HEK293T (cell line): Measurements from ENCODE around the gene HMGB2.

Source experiments
- FOXA1 ChIP-seq: fragments of 450-650 bp; IDR thresholded peaks from 2 replicates; pipeline ENCODE4 v1.6.1; 2016; ENCODE audit warnings: mild to moderate bottlenecking
- NFRKB ChIP-seq: fragments of 450-650 bp; IDR thresholded peaks from 2 replicates; pipeline ENCODE4 v1.6.1; 2016; ENCODE audit warnings: mild to moderate bottlenecking, moderate library complexity
- SP1 ChIP-seq: fragments of 450-650 bp; IDR thresholded peaks from 2 replicates; pipeline ENCODE4 v1.6.1; 2017
- SUZ12 ChIP-seq: fragments of 450-650 bp; IDR thresholded peaks from 2 replicates; pipeline ENCODE4 v1.6.1; 2016; ENCODE audit warnings: mild to moderate bottlenecking

DNA sequence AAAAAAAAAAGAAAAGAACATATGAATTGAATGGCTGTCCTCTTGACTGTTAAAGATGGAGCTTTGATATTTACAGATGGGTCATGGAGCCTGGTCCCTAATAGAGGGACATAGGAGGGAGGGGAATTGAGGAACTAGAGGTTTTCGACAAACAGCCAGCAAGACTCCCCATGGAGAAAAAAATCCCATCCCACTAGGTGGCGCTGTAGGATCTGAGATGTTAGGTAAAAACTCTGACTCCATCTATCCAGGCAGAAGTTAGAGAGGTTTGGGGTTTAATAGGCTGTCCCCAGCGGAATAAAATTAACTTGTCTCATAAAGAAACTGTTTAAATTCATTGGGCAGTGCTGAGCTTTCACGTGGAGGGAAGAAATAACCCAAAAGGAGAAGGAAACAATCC is 45.9 kb downstream of the HMGB2 start:
- TF ChIP-seq SUZ12 (no peak), SP1 (no peak), NFRKB (no peak), FOXA1 (no peak)
